Measurements from ENCODE around the gene KRTAP15-1. TPM values are rescaled to one million over a fixed set of nuclear protein-coding genes. Genes with fewer than 3 reads are reported as not detected.

The KRTAP15-1 gene
- total and polyA plus RNA-seq, 2 experiments from 2014 or later: not detected

- Mint-ChIP-seq H3K27ac (no peak within 1 kb of the TSS), H3K4me3 (no peak within 1 kb of the TSS), H3K4me1 (no peaks in the 10 kb centered on the region), H3K27me3 (ENCODE audit: insufficient read depth, low read depth, poor library complexity) (no peaks in the 10 kb centered on the region), H3K36me3 (ENCODE audit: low read depth) (peaks cover 27% of the 10 kb centered on the region; the same call in 2 of the 3 replicates), H3K9me3 (peaks cover 42% of the 10 kb centered on the region)
- H3K4me3 ChIP-seq: no peak within 1 kb of the TSS
- ATAC-seq (no peak), DNase-seq (ENCODE audit: low spot score) (no peak)
- no peak within 1 kb of the TSS for H2AFZ ChIP-seq
- no peaks in the 10 kb centered on the region for H4K20me1 ChIP-seq (replicated peaks; ENCODE audit: insufficient read depth)
- no peaks in the 10 kb centered on the region for H3K36me3 ChIP-seq (ENCODE audit: insufficient read depth)
- H3K4me1 ChIP-seq (ENCODE audit: insufficient read depth): no peaks in the 10 kb centered on the region
- no peaks in the 10 kb centered on the region for H3K79me2 ChIP-seq (replicated peaks; ENCODE audit: insufficient read depth)
- no peak within 1 kb of the TSS for H3K4me2 ChIP-seq
- H3K9me2 ChIP-seq (ENCODE audit: insufficient read depth): no peaks in the 10 kb centered on the region
- no peak within 1 kb of the TSS for H3K27ac ChIP-seq (ENCODE audit: low read depth)
- no peaks in the 10 kb centered on the region for H3K27me3 ChIP-seq (ENCODE audit: insufficient read depth)
- TF ChIP-seq EZH2phosphoT487 (IDR thresholded peaks at IDR 0.05; ENCODE audit: unreplicated experiment) (no peak), JUNB (IDR thresholded peaks at IDR 0.05; ENCODE audit: unreplicated experiment) (no peak), ZNF114 (CRISPR knock-in tag; IDR thresholded peaks at IDR 0.05) (no peak), ZNF331 (CRISPR knock-in tag; IDR thresholded peaks at IDR 0.05; ENCODE audit: low read depth) (no peak), CREB1 (CRISPR knock-in tag; IDR thresholded peaks at IDR 0.05; ENCODE audit: low read depth) (no peak), ETS1 (IDR thresholded peaks at IDR 0.05) (no peak), POLR2AphosphoS5 (IDR thresholded peaks at IDR 0.05; ENCODE audit: low read depth) (no peak), REST (IDR thresholded peaks at IDR 0.05; ENCODE audit: unreplicated experiment) (no peak), NANOG (IDR thresholded peaks at IDR 0.05; ENCODE audit: borderline replicate concordance) (no peak), CTCF (conservative IDR thresholded peaks at IDR 0.05; ENCODE audit: low read depth in 2 of 2) (no peak), EZH2 (IDR thresholded peaks at IDR 0.05; ENCODE audit: low read depth, unreplicated experiment) (no peak), ZNF462 (CRISPR knock-in tag; IDR thresholded peaks at IDR 0.05) (no peak), STAT1 (IDR thresholded peaks at IDR 0.05; ENCODE audit: unreplicated experiment) (no peak)
- H3F3A ChIP-seq (replicated peaks; ENCODE audit: low read depth): no peaks in the 10 kb centered on the region
These were observed 47.3 kb downstream of the KRTAP15-1 start, which contains the start of gene KRTAP19-2 for GRCh38 chr21:30487336-30487735. Gene KRTAP19-2 (minus strand): TSS chr21:30487436. CDS start chr21:30487348, 88 bp downstream.
